K562 (cell line): ENCODE results near the gene CLDN5. TPM values are rescaled to one million over a fixed set of nuclear protein-coding genes. Genes with fewer than 3 reads are reported as not detected.
A peak's percentile ranks its signal among the peaks of the same experiment; 100 is the strongest.

Source experiments
- FUS ChIP-seq: fragments of 200-400 bp; formaldehyde crosslinking; optimal IDR thresholded peaks from 2 replicates; pipeline ENCODE3; 2017; ENCODE audit warnings: low read depth, low read length
- HDAC8 ChIP-seq: fragments of 450-650 bp; IDR thresholded peaks from 2 replicates; pipeline ENCODE4 v1.6.1; 2016; ENCODE audit warnings: mild to moderate bottlenecking, missing genetic modification characterization, moderate library complexity, missing compliant biosample characterization
- HMGN3 ChIP-seq: IDR thresholded peaks from 2 replicates; pipeline ENCODE4 v1.6.1; 2011; ENCODE audit warnings: borderline replicate concordance, low read depth, mild to moderate bottlenecking, mixed read lengths, low read length; ENCODE audit not compliant: insufficient read length; ENCODE audit errors: extremely low read depth
- HNRNPH1 ChIP-seq: fragments of 200-400 bp; formaldehyde crosslinking; optimal IDR thresholded peaks from 2 replicates; pipeline ENCODE3; 2017; ENCODE audit warnings: low read depth, mild to moderate bottlenecking, low read length, moderate library complexity
- MXI1 ChIP-seq: IDR thresholded peaks from 2 replicates; pipeline ENCODE4 v1.6.1; 2011; ENCODE audit warnings: low read depth, mild to moderate bottlenecking, improper control_type of control experiment, low read length
- NFE2 ChIP-seq: IDR thresholded peaks from 2 replicates; pipeline ENCODE4 v1.6.1; 2014; ENCODE audit warnings: antibody characterized with exemption, low read depth
- PHF8 ChIP-seq: fragments of 200-600 bp; sonication (generic); IDR thresholded peaks from 2 replicates; pipeline ENCODE4 v1.6.1; 2012; ENCODE audit warnings: mixed run types, mild to moderate bottlenecking, inconsistent platforms, low read length, moderate library complexity, borderline replicate concordance
- PML ChIP-seq: IDR thresholded peaks from 2 replicates; pipeline ENCODE4 v1.6.1; 2012; ENCODE audit warnings: low read length, inconsistent platforms
- PREB ChIP-seq: sonication (generic); formaldehyde crosslinking; IDR thresholded peaks from 2 replicates; pipeline ENCODE4 v1.8.1; 2023; ENCODE audit warnings: mild to moderate bottlenecking, missing genetic modification reagents
- RBM25 ChIP-seq: fragments of 200-400 bp; formaldehyde crosslinking; IDR thresholded peaks from 2 replicates; pipeline ENCODE4 v1.6.1; 2018; ENCODE audit warnings: low read length, low read depth, moderate library complexity; ENCODE audit not compliant: severe bottlenecking
- SLC30A9 ChIP-seq: fragments of 250-450 bp; sonication (Bioruptor Pico); IDR thresholded peaks from 2 replicates; pipeline ENCODE4 v1.8.0; 2022; ENCODE audit warnings: mild to moderate bottlenecking, moderate library complexity
- SMARCC2 ChIP-seq: fragments of 450-650 bp; IDR thresholded peaks from 2 replicates; pipeline ENCODE4 v1.6.1; 2017; ENCODE audit warnings: antibody characterized with exemption, moderate library complexity, mild to moderate bottlenecking, low read depth
- SMARCE1 ChIP-seq: fragments of 450-650 bp; IDR thresholded peaks from 2 replicates; pipeline ENCODE4 v1.7.1; 2016; ENCODE audit warnings: mild to moderate bottlenecking
- TBP ChIP-seq: optimal IDR thresholded peaks from 2 replicates; pipeline ENCODE3; 2011; ENCODE audit warnings: low read depth, low read length, improper control_type of control experiment
- YBX1 ChIP-seq: fragments of 450-650 bp; IDR thresholded peaks from 2 replicates; pipeline ENCODE4 v1.7.1; 2016; ENCODE audit warnings: mild to moderate bottlenecking
- ZNF445 ChIP-seq: fragments of 250-450 bp; sonication (Bioruptor Pico); IDR thresholded peaks from 2 replicates; pipeline ENCODE4 v1.4.0; 2020; ENCODE audit warnings: low read depth, mild to moderate bottlenecking, moderate library complexity
- polyA plus RNA-seq, 8 experiments: library from polyadenylated mRNA; depleted of rRNA in 4 of 8; stranded (reverse) in 5 of 8; unstranded in 3 of 8; fragments of >200 nt; fragmentation: Nextera tagmentation in 2 of 8; fragmentation: Illumina TruSeq in 1 of 8; extraction: Ambion mirVana in 2 of 8; extraction: Trizol in 1 of 8; gene quantifications; 2 replicates each; pipeline versions ENCODE4 v1.2.1 to v1.2.3, GENCODE V29; 2011 to 2014; ENCODE audit warnings: inconsistent platforms in 1 of 8, missing spikeins in 1 of 8
- total RNA-seq, 7 experiments: library from RNA; depleted of rRNA in 6 of 7; stranded (reverse); fragments of >200 nt in 6 of 7; fragmentation: Illumina TruSeq in 2 of 7; extraction: Trizol in 2 of 7; gene quantifications; 2 replicates each; pipeline versions ENCODE4 v1.2.1 to v1.2.3, GENCODE V29; 2011 to 2021; ENCODE audit warnings: low replicate concordance in 1 of 7
- TF ChIP-seq, protein P1 (sequence below): fragments of 450-650 bp; formaldehyde crosslinking; IDR thresholded peaks from 2 replicates; pipeline ENCODE4 v1.4.0; 2022; ENCODE audit warnings: missing genetic modification characterization
- TF ChIP-seq, protein P2 (sequence below): fragments of 250-450 bp; sonication (Bioruptor Pico); IDR thresholded peaks from 2 replicates; pipeline ENCODE4 v1.5.0; 2021; ENCODE audit warnings: mild to moderate bottlenecking, moderate library complexity
- TF ChIP-seq, protein P3 (sequence below): fragments of 250-450 bp; sonication (Bioruptor Pico); IDR thresholded peaks from 2 replicates; pipeline ENCODE4 v1.5.0; 2021
- TF ChIP-seq, protein P4 (sequence below): fragments of 250-450 bp; sonication (Bioruptor Pico); IDR thresholded peaks from 2 replicates; pipeline ENCODE4 v1.9.0; 2021; ENCODE audit warnings: mild to moderate bottlenecking, inconsistent platforms

CLDN5 gene
- total and polyA plus RNA-seq, 9 of the 15 experiments (the other 6 are each of a cell fraction or from before 2014, with no cell fraction given): 0.20 TPM; not detected in 8

DNA sequence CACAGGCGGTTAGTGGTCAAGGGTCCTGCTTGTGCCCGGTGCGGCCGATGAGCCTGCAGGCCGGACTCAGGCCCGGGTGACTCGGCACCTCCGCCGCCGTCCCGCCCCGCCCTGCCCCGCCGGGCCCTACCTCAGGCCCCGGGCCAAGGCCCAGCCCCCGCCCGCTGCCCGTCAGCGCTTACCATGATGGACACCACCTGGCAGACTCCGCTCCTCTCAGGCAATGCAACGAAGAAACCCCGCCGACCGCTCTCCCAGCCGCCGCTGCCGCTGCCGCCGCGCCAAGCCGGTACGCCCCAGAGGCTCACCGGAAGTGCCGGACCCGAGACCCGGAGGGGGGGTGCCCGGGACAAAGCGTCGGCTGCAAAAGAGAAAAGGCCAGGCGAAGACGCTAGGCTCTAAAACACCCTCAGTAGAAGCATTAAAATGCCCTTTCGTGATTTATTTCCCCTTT, 45.3 kb downstream of the CLDN5 start, which contains the start of gene UFD1 (continued):
- TF ChIP-seq, protein P1, sequence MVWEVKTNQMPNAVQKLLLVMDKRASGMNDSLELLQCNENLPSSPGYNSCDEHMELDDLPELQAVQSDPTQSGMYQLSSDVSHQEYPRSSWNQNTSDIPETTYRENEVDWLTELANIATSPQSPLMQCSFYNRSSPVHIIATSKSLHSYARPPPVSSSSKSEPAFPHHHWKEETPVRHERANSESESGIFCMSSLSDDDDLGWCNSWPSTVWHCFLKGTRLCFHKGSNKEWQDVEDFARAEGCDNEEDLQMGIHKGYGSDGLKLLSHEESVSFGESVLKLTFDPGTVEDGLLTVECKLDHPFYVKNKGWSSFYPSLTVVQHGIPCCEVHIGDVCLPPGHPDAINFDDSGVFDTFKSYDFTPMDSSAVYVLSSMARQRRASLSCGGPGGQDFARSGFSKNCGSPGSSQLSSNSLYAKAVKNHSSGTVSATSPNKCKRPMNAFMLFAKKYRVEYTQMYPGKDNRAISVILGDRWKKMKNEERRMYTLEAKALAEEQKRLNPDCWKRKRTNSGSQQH (CRISPR knock-in tag): no peak
- TF ChIP-seq PREB (CRISPR knock-in tag) (no peak), FUS (no peak), HMGN3 (no peak), MXI1 (peak; percentile 71; the same call in 1 of the 2 replicates), PML (no peak), YBX1 (no peak), SMARCC2 (no peak), SLC30A9 (no peak), NFE2 (no peak), ZNF445 (CRISPR knock-in tag) (no peak), SMARCE1 (no peak), PHF8 (peak; percentile 93; the same call in 1 of the 2 replicates), RBM25 (no peak), TBP (no peak), HDAC8 (no peak), HNRNPH1 (no peak)
- TF ChIP-seq, protein P2, sequence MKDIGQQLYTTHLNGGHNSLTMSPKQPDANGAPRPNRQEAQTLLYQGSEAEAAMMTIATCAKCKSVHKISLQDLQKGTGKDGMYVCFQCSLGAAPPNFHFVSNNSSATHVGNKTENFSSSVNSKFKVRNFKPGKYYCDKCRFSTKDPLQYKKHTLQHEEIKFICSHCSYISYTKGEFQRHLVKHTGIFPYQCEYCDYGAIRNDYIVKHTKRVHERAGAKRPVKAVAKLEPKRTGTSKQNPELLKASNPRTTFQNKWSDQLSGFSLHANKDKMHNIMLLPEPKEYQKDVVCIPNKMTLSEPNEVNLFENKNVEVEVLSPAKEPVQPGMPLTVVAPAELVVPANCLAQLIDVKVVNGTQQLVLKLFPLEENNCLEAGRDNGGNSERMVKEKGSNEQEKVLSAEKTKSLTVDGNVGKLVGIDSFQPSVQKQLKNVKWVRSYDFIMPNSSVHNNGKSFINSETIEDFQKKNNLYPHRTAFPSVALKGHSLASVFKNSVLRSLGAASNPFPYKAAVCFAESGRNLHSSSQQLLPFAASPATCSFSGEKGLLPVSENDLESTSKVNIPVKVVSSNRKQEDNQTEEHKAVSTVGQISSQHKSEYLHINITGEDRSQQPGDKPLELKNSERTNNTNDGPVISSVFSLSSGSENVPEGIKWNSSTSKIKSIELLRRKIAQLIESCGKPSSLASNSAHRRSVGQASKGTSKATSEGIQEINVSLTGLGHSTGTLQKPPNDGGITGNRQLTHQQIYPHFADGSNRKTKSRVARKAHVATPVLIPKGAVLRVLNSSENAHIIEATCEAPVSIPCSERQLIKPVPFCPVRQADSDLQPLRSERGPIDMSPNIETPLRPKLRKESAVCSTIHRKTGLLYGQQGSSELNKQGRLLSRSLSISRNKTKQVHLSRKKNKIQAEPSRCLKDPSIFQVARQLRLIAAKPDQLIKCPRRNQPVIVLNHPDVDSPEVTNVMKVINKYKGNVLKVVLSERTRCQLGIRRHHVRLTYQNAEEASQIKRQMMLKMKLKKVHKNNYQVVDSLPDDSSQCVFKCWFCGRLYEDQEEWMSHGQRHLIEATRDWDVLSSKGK (CRISPR knock-in tag): no peak
- TF ChIP-seq, protein P3, sequence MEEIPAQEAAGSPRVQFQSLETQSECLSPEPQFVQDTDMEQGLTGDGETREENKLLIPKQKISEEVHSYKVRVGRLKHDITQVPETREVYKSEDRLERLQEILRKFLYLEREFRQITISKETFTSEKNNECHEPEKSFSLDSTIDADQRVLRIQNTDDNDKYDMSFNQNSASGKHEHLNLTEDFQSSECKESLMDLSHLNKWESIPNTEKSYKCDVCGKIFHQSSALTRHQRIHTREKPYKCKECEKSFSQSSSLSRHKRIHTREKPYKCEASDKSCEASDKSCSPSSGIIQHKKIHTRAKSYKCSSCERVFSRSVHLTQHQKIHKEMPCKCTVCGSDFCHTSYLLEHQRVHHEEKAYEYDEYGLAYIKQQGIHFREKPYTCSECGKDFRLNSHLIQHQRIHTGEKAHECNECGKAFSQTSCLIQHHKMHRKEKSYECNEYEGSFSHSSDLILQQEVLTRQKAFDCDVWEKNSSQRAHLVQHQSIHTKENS (CRISPR knock-in tag): no peak
- TF ChIP-seq, protein P4, sequence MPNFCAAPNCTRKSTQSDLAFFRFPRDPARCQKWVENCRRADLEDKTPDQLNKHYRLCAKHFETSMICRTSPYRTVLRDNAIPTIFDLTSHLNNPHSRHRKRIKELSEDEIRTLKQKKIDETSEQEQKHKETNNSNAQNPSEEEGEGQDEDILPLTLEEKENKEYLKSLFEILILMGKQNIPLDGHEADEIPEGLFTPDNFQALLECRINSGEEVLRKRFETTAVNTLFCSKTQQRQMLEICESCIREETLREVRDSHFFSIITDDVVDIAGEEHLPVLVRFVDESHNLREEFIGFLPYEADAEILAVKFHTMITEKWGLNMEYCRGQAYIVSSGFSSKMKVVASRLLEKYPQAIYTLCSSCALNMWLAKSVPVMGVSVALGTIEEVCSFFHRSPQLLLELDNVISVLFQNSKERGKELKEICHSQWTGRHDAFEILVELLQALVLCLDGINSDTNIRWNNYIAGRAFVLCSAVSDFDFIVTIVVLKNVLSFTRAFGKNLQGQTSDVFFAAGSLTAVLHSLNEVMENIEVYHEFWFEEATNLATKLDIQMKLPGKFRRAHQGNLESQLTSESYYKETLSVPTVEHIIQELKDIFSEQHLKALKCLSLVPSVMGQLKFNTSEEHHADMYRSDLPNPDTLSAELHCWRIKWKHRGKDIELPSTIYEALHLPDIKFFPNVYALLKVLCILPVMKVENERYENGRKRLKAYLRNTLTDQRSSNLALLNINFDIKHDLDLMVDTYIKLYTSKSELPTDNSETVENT (CRISPR knock-in tag): 0 out of 2 replicates have a peak, but pooled peaks have one; percentile 9
